ENCODE measurements around the gene TMEM203. TPM values are rescaled to one million over a fixed set of nuclear protein-coding genes. Genes with fewer than 3 reads are reported as not detected.

TMEM203 gene
- total RNA-seq, 1 experiment from 2014 or later = 50.6 TPM

DNA sequence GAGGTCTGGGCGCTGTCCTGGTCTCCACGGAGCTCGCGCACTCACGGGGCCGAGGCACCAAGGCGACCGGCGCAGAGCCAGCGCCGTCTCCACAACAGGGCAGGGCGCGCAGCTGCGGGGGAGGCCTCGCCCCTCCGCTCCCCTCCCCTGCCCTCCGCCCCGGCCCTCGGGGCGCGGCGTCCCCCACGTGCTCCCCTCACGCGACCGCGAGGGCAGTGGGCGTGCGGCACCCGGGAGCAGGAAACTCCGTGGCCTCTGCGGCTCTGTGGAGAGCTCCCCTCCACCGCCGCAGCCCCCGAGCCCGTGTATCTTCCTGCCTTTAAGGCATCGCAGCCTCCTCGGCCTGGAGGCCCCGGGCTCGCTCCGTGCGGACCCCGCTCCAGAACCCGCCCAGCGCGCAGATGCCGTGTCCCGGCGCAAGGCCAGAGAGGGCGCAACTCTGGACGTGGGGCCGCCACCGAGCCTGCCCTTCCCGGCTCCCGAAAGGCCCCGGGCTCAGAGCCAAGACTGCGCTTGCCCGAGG lies 34.9 kb upstream of the TMEM203 start (continued):
- TF ChIP-seq NR1H2 (CRISPR knock-in tag; IDR thresholded peaks at IDR 0.05) (no peak), ZNF396 (CRISPR knock-in tag; IDR thresholded peaks at IDR 0.05; ENCODE audit: borderline replicate concordance) (no peak), ZNF263 (CRISPR knock-in tag; IDR thresholded peaks at IDR 0.05; ENCODE audit: low read depth) (peak; percentile 37; the same call in 1 of the 2 replicates), ETV6 (CRISPR knock-in tag; IDR thresholded peaks at IDR 0.05) (0 out of 2 replicates have a peak, but pooled peaks have one; percentile 22), ZBTB21 (CRISPR knock-in tag; IDR thresholded peaks at IDR 0.05; ENCODE audit: borderline replicate concordance) (no peak), EMX1 (CRISPR knock-in tag; IDR thresholded peaks at IDR 0.05) (no peak), NFE2L1 (CRISPR knock-in tag; IDR thresholded peaks at IDR 0.05) (0 out of 2 replicates have a peak, but pooled peaks have one; percentile 14), JUN (CRISPR knock-in tag; IDR thresholded peaks at IDR 0.05) (0 out of 2 replicates have a peak, but pooled peaks have one; percentile 64), SMAD3 (CRISPR knock-in tag; IDR thresholded peaks at IDR 0.05; ENCODE audit: borderline replicate concordance) (peak; percentile 68; the same call in 1 of the 2 replicates), OVOL2 (CRISPR knock-in tag; IDR thresholded peaks at IDR 0.05; ENCODE audit: borderline replicate concordance) (no peak), MYBL2 (CRISPR knock-in tag; IDR thresholded peaks at IDR 0.05) (peak; percentile 15; the same call in 1 of the 2 replicates)
- TF ChIP-seq, protein P1, sequence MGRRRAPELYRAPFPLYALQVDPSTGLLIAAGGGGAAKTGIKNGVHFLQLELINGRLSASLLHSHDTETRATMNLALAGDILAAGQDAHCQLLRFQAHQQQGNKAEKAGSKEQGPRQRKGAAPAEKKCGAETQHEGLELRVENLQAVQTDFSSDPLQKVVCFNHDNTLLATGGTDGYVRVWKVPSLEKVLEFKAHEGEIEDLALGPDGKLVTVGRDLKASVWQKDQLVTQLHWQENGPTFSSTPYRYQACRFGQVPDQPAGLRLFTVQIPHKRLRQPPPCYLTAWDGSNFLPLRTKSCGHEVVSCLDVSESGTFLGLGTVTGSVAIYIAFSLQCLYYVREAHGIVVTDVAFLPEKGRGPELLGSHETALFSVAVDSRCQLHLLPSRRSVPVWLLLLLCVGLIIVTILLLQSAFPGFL (CRISPR knock-in tag; IDR thresholded peaks at IDR 0.05; ENCODE audit: borderline replicate concordance) = peak; percentile 69; the same call in 1 of the 2 replicates
- TF ChIP-seq, protein P2, sequence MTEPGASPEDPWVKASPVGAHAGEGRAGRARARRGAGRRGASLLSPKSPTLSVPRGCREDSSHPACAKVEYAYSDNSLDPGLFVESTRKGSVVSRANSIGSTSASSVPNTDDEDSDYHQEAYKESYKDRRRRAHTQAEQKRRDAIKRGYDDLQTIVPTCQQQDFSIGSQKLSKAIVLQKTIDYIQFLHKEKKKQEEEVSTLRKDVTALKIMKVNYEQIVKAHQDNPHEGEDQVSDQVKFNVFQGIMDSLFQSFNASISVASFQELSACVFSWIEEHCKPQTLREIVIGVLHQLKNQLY (CRISPR knock-in tag; IDR thresholded peaks at IDR 0.05) = no peak
- TF ChIP-seq, protein P3, sequence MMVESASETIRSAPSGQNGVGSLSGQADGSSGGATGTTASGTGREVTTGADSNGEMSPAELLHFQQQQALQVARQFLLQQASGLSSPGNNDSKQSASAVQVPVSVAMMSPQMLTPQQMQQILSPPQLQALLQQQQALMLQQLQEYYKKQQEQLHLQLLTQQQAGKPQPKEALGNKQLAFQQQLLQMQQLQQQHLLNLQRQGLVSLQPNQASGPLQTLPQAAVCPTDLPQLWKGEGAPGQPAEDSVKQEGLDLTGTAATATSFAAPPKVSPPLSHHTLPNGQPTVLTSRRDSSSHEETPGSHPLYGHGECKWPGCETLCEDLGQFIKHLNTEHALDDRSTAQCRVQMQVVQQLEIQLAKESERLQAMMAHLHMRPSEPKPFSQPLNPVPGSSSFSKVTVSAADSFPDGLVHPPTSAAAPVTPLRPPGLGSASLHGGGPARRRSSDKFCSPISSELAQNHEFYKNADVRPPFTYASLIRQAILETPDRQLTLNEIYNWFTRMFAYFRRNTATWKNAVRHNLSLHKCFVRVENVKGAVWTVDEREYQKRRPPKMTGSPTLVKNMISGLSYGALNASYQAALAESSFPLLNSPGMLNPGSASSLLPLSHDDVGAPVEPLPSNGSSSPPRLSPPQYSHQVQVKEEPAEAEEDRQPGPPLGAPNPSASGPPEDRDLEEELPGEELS (CRISPR knock-in tag; IDR thresholded peaks at IDR 0.05) = peak; percentile 67; the same call in 1 of the 2 replicates
- TF ChIP-seq, protein P4, sequence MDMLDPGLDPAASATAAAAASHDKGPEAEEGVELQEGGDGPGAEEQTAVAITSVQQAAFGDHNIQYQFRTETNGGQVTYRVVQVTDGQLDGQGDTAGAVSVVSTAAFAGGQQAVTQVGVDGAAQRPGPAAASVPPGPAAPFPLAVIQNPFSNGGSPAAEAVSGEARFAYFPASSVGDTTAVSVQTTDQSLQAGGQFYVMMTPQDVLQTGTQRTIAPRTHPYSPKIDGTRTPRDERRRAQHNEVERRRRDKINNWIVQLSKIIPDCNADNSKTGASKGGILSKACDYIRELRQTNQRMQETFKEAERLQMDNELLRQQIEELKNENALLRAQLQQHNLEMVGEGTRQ (CRISPR knock-in tag; IDR thresholded peaks at IDR 0.05) = no peak
- TF ChIP-seq, protein P5, sequence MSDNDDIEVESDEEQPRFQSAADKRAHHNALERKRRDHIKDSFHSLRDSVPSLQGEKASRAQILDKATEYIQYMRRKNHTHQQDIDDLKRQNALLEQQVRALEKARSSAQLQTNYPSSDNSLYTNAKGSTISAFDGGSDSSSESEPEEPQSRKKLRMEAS (CRISPR knock-in tag; IDR thresholded peaks at IDR 0.05) = peak; percentile 84
- TF ChIP-seq, protein P6, sequence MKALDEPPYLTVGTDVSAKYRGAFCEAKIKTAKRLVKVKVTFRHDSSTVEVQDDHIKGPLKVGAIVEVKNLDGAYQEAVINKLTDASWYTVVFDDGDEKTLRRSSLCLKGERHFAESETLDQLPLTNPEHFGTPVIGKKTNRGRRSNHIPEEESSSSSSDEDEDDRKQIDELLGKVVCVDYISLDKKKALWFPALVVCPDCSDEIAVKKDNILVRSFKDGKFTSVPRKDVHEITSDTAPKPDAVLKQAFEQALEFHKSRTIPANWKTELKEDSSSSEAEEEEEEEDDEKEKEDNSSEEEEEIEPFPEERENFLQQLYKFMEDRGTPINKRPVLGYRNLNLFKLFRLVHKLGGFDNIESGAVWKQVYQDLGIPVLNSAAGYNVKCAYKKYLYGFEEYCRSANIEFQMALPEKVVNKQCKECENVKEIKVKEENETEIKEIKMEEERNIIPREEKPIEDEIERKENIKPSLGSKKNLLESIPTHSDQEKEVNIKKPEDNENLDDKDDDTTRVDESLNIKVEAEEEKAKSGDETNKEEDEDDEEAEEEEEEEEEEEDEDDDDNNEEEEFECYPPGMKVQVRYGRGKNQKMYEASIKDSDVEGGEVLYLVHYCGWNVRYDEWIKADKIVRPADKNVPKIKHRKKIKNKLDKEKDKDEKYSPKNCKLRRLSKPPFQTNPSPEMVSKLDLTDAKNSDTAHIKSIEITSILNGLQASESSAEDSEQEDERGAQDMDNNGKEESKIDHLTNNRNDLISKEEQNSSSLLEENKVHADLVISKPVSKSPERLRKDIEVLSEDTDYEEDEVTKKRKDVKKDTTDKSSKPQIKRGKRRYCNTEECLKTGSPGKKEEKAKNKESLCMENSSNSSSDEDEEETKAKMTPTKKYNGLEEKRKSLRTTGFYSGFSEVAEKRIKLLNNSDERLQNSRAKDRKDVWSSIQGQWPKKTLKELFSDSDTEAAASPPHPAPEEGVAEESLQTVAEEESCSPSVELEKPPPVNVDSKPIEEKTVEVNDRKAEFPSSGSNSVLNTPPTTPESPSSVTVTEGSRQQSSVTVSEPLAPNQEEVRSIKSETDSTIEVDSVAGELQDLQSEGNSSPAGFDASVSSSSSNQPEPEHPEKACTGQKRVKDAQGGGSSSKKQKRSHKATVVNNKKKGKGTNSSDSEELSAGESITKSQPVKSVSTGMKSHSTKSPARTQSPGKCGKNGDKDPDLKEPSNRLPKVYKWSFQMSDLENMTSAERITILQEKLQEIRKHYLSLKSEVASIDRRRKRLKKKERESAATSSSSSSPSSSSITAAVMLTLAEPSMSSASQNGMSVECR (CRISPR knock-in tag; IDR thresholded peaks at IDR 0.05; ENCODE audit: borderline replicate concordance) = peak; percentile 76
- TF ChIP-seq, protein P7, sequence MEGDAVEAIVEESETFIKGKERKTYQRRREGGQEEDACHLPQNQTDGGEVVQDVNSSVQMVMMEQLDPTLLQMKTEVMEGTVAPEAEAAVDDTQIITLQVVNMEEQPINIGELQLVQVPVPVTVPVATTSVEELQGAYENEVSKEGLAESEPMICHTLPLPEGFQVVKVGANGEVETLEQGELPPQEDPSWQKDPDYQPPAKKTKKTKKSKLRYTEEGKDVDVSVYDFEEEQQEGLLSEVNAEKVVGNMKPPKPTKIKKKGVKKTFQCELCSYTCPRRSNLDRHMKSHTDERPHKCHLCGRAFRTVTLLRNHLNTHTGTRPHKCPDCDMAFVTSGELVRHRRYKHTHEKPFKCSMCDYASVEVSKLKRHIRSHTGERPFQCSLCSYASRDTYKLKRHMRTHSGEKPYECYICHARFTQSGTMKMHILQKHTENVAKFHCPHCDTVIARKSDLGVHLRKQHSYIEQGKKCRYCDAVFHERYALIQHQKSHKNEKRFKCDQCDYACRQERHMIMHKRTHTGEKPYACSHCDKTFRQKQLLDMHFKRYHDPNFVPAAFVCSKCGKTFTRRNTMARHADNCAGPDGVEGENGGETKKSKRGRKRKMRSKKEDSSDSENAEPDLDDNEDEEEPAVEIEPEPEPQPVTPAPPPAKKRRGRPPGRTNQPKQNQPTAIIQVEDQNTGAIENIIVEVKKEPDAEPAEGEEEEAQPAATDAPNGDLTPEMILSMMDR (IDR thresholded peaks at IDR 0.05) = no peak
- TF ChIP-seq, protein P8, sequence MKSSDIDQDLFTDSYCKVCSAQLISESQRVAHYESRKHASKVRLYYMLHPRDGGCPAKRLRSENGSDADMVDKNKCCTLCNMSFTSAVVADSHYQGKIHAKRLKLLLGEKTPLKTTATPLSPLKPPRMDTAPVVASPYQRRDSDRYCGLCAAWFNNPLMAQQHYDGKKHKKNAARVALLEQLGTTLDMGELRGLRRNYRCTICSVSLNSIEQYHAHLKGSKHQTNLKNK (CRISPR knock-in tag; IDR thresholded peaks at IDR 0.05) = no peak
- TF ChIP-seq, protein P9, sequence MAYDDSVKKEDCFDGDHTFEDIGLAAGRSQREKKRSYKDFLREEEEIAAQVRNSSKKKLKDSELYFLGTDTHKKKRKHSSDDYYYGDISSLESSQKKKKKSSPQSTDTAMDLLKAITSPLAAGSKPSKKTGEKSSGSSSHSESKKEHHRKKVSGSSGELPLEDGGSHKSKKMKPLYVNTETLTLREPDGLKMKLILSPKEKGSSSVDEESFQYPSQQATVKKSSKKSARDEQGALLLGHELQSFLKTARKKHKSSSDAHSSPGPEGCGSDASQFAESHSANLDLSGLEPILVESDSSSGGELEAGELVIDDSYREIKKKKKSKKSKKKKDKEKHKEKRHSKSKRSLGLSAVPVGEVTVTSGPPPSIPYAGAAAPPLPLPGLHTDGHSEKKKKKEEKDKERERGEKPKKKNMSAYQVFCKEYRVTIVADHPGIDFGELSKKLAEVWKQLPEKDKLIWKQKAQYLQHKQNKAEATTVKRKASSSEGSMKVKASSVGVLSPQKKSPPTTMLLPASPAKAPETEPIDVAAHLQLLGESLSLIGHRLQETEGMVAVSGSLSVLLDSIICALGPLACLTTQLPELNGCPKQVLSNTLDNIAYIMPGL (CRISPR knock-in tag; IDR thresholded peaks at IDR 0.05) = peak; percentile 93
- TF ChIP-seq, protein P10, sequence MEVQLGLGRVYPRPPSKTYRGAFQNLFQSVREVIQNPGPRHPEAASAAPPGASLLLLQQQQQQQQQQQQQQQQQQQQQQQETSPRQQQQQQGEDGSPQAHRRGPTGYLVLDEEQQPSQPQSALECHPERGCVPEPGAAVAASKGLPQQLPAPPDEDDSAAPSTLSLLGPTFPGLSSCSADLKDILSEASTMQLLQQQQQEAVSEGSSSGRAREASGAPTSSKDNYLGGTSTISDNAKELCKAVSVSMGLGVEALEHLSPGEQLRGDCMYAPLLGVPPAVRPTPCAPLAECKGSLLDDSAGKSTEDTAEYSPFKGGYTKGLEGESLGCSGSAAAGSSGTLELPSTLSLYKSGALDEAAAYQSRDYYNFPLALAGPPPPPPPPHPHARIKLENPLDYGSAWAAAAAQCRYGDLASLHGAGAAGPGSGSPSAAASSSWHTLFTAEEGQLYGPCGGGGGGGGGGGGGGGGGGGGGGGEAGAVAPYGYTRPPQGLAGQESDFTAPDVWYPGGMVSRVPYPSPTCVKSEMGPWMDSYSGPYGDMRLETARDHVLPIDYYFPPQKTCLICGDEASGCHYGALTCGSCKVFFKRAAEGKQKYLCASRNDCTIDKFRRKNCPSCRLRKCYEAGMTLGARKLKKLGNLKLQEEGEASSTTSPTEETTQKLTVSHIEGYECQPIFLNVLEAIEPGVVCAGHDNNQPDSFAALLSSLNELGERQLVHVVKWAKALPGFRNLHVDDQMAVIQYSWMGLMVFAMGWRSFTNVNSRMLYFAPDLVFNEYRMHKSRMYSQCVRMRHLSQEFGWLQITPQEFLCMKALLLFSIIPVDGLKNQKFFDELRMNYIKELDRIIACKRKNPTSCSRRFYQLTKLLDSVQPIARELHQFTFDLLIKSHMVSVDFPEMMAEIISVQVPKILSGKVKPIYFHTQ (CRISPR knock-in tag; IDR thresholded peaks at IDR 0.05) = no peak

Data from WTC11 (cell line).